H1 (cell line): ENCODE data around the gene TUBA8. TPM values are rescaled to one million over a fixed set of nuclear protein-coding genes. Genes with fewer than 3 reads are reported as not detected.
A peak's percentile ranks its signal among the peaks of the same experiment; 100 is the strongest.

ENCODE experiments used
- CTCF ChIA-PET: fragments of 300-600 bp; sonication (Branson Sonifier 250); formaldehyde crosslinking; loops from one replicate; lab custom pipeline; 2021; ENCODE audit not compliant: partially characterized antibody; lab: Charles Lee
- POLR2A ChIA-PET: fragments of 300-600 bp; sonication (Branson Sonifier 250); formaldehyde crosslinking; loops from one replicate; lab custom pipeline; 2021; ENCODE audit warnings: inconsistent platforms; ENCODE audit not compliant: partially characterized antibody; lab: Charles Lee
- DNase-seq, 2 experiments: peaks; one replicate each; pipeline versions ENCODE4 v3.0.0 to v3.0.0-alpha.2; 2010 to 2022; ENCODE audit warnings: low spot score in 2 of 2, low read depth in 1 of 2, mixed read lengths in 1 of 2
- FAIRE-seq: peaks from 2 replicates; lab custom pipeline; 2011; peaks lifted over from hg19 to GRCh38; lab: Jason Lieb, UNC
- H2AFZ ChIP-seq: 2 replicates; pipeline ENCODE4 v1.8.1; 2012; ENCODE audit warnings: low read length, inconsistent platforms
- H2AK5ac ChIP-seq: 2 replicates; pipeline ENCODE4 v1.6.1; 2013; ENCODE audit warnings: low read depth, low read length
- H2BK120ac ChIP-seq: replicated peaks from 2 replicates; pipeline ENCODE3; 2013; ENCODE audit warnings: low read depth, low read length, inconsistent platforms
- H2BK12ac ChIP-seq: 2 replicates; pipeline ENCODE4 v1.6.1; 2013; ENCODE audit warnings: low read depth, low read length
- H2BK15ac ChIP-seq: 2 replicates; pipeline ENCODE4 v1.6.1; 2013; ENCODE audit warnings: low read length
- H2BK20ac ChIP-seq: 2 replicates; pipeline ENCODE4 v1.6.1; 2013; ENCODE audit warnings: low read length
- H2BK5ac ChIP-seq: 2 replicates; pipeline ENCODE4 v1.6.1; 2013; ENCODE audit warnings: low read depth, low read length
- H3K14ac ChIP-seq: 2 replicates; pipeline ENCODE4 v1.6.1; 2013; ENCODE audit warnings: inconsistent platforms; ENCODE audit not compliant: insufficient read length
- H3K18ac ChIP-seq: 2 replicates; pipeline ENCODE4 v1.6.1; 2013; ENCODE audit warnings: low read length; ENCODE audit errors: extremely low read depth
- H3K23ac ChIP-seq: 2 replicates; pipeline ENCODE4 v1.6.1; 2013; ENCODE audit warnings: inconsistent platforms; ENCODE audit not compliant: insufficient read length
- H3K23me2 ChIP-seq: 2 replicates; pipeline ENCODE4 v1.6.1; 2013; ENCODE audit warnings: low read depth, low read length
- H3K27ac ChIP-seq: 2 replicates; pipeline ENCODE4 v1.6.1; 2011; ENCODE audit warnings: low read depth, low read length, inconsistent platforms
- H3K27me3 ChIP-seq, 4 experiments: replicated peaks in 1 of 4; 1 replicate in 1 of 4; 2 replicates in 3 of 4; pipeline versions ENCODE4 v1.6.1 to v1.8.1; 2011 to 2013; ENCODE audit warnings: low read length in 3 of 4, mild to moderate bottlenecking in 3 of 4, inconsistent platforms in 2 of 4, mixed read lengths in 2 of 4, moderate library complexity in 1 of 4; ENCODE audit not compliant: control insufficient read depth in 3 of 4, insufficient read depth in 3 of 4; ENCODE audit errors: extremely low read depth in 1 of 4
- H3K36me3 ChIP-seq, 4 experiments: 2 replicates each; pipeline versions ENCODE4 v1.6.1 to v1.8.1; 2011 to 2013; ENCODE audit warnings: mild to moderate bottlenecking in 4 of 4, low read length in 3 of 4, moderate library complexity in 2 of 4, control low read depth in 1 of 4, inconsistent platforms in 1 of 4; ENCODE audit not compliant: insufficient read depth in 4 of 4, control insufficient read depth in 2 of 4
- H3K4ac ChIP-seq: replicated peaks from 2 replicates; pipeline ENCODE3; 2013; ENCODE audit warnings: low read length, low read depth, mixed read lengths, inconsistent platforms; ENCODE audit not compliant: insufficient read length
- H3K4me1 ChIP-seq, 4 experiments: replicated peaks in 1 of 4; 1 replicate in 1 of 4; 2 replicates in 3 of 4; pipeline versions ENCODE4 v1.6.1 to v1.8.1; 2011 to 2013; ENCODE audit warnings: low read length in 3 of 4, inconsistent platforms in 2 of 4, mixed read lengths in 1 of 4; ENCODE audit not compliant: insufficient read depth in 4 of 4, control insufficient read depth in 3 of 4
- H3K4me2 ChIP-seq, 2 experiments: 2 replicates each; pipeline versions ENCODE4 v1.6.1 to v1.8.1; 2011 to 2013; ENCODE audit warnings: low read depth in 2 of 2, low read length in 2 of 2, control low read depth in 1 of 2, inconsistent platforms in 1 of 2, mild to moderate bottlenecking in 1 of 2; ENCODE audit not compliant: insufficient read depth in 1 of 2
- H3K4me3 ChIP-seq, 4 experiments: fragments of 200-600, 300-600 bp in 1 of 4; sonication (generic), shearing (Covaris generic), sonication (Bioruptor Twin) in 1 of 4; 2 replicates each; pipeline versions ENCODE4 v1.5.1 to v1.8.1; 2011 to 2016; ENCODE audit warnings: low read length in 4 of 4, low read depth in 3 of 4, control low read depth in 2 of 4, inconsistent platforms in 2 of 4, mild to moderate bottlenecking in 2 of 4, mixed read lengths in 1 of 4, moderate library complexity in 1 of 4; ENCODE audit not compliant: insufficient read depth in 2 of 4; ENCODE audit errors: extremely low read depth in 1 of 4
- H3K56ac ChIP-seq: replicated peaks from 2 replicates; pipeline ENCODE3; 2013; ENCODE audit warnings: low read depth, mild to moderate bottlenecking, mixed read lengths, low read length, inconsistent platforms; ENCODE audit not compliant: insufficient read length
- H3K79me1 ChIP-seq: 2 replicates; pipeline ENCODE4 v1.6.1; 2013; ENCODE audit warnings: low read depth, low read length, control low read depth
- H3K79me2 ChIP-seq, 2 experiments: 2 replicates each; pipeline versions ENCODE4 v1.6.1 to v1.8.1; 2012 to 2013; ENCODE audit warnings: low read length in 2 of 2, mild to moderate bottlenecking in 2 of 2, inconsistent platforms in 1 of 2; ENCODE audit not compliant: insufficient read depth in 2 of 2, control insufficient read depth in 1 of 2
- H3K9ac ChIP-seq, 4 experiments: replicated peaks in 1 of 4; 1 replicate in 1 of 4; 2 replicates in 3 of 4; pipeline versions ENCODE4 v1.6.1 to v1.8.1; 2011 to 2013; ENCODE audit warnings: low read depth in 3 of 4, low read length in 3 of 4, control low read depth in 2 of 4, mild to moderate bottlenecking in 2 of 4, moderate library complexity in 2 of 4, inconsistent platforms in 1 of 4; ENCODE audit errors: extremely low read depth in 1 of 4
- H3K9me3 ChIP-seq, 2 experiments: 2 replicates each; pipeline versions ENCODE4 v1.6.1 to v1.8.1; 2012 to 2013; ENCODE audit warnings: mild to moderate bottlenecking in 2 of 2, moderate library complexity in 2 of 2, control low read depth in 1 of 2, inconsistent platforms in 1 of 2, low read depth in 1 of 2, low read length in 1 of 2, mixed read lengths in 1 of 2; ENCODE audit not compliant: insufficient read depth in 2 of 2
- H4K20me1 ChIP-seq, 2 experiments: replicated peaks in 1 of 2; 2 replicates each; pipeline versions ENCODE3 to v1.8.1; 2011 to 2013; ENCODE audit warnings: inconsistent platforms in 2 of 2, low read length in 2 of 2, mild to moderate bottlenecking in 1 of 2; ENCODE audit not compliant: insufficient read depth in 2 of 2, control insufficient read depth in 1 of 2
- H4K5ac ChIP-seq: 2 replicates; pipeline ENCODE4 v1.6.1; 2013; ENCODE audit warnings: low read length, low read depth, mixed read lengths, inconsistent platforms; ENCODE audit not compliant: insufficient read length
- H4K8ac ChIP-seq: 2 replicates; pipeline ENCODE4 v1.8.0; 2013; ENCODE audit warnings: mild to moderate bottlenecking, moderate library complexity, low read length, inconsistent platforms; ENCODE audit not compliant: insufficient read depth; ENCODE audit errors: extremely low read depth
- H4K91ac ChIP-seq: replicated peaks from 2 replicates; pipeline ENCODE3; 2013; ENCODE audit warnings: low read length, mixed read lengths, inconsistent platforms; ENCODE audit not compliant: insufficient read length
- ATF3 ChIP-seq: IDR thresholded peaks from 2 replicates; pipeline ENCODE4 v1.6.1; 2011; ENCODE audit warnings: low read depth, mild to moderate bottlenecking, low read length; ENCODE audit not compliant: insufficient read depth
- CEBPB ChIP-seq: IDR thresholded peaks from 2 replicates; pipeline ENCODE4 v1.6.1; 2012; ENCODE audit warnings: low read depth, low read length
- CHD2 ChIP-seq: IDR thresholded peaks from 2 replicates; pipeline ENCODE4 v1.6.1; 2012; ENCODE audit warnings: low read length, improper control_type of control experiment
- EZH2 ChIP-seq: fragments of 200-600 bp; sonication (generic); IDR thresholded peaks from 2 replicates; pipeline ENCODE4 v1.7.1; 2012; ENCODE audit warnings: low read depth, mild to moderate bottlenecking, moderate library complexity, low read length, inconsistent platforms; ENCODE audit not compliant: severe bottlenecking
- GTF2F1 ChIP-seq: IDR thresholded peaks from 2 replicates; pipeline ENCODE4 v1.6.1; 2012; ENCODE audit warnings: low read depth, low read length, improper control_type of control experiment, borderline replicate concordance
- HDAC6 ChIP-seq: IDR thresholded peaks from one replicate; pipeline ENCODE4 v1.7.1; 2012; ENCODE audit warnings: low read depth, mild to moderate bottlenecking, inconsistent platforms, low read length, moderate library complexity
- JUN ChIP-seq: IDR thresholded peaks from 2 replicates; pipeline ENCODE4 v1.6.1; 2011; ENCODE audit warnings: low read depth, mild to moderate bottlenecking, improper control_type of control experiment, low read length
- KDM1A ChIP-seq: fragments of 200-600, 300-600 bp; sonication (generic); IDR thresholded peaks from 2 replicates; pipeline ENCODE4 v1.7.1; 2016; ENCODE audit warnings: mild to moderate bottlenecking, low read length, borderline replicate concordance
- POLR2A ChIP-seq, 2 experiments: IDR thresholded peaks; 1 replicate in 1 of 2; 2 replicates in 1 of 2; pipeline ENCODE4 v1.6.1; 2011; ENCODE audit warnings: low read depth in 2 of 2, low read length in 2 of 2, mild to moderate bottlenecking in 2 of 2; ENCODE audit errors: control extremely low read depth in 1 of 2
- POLR2AphosphoS5 ChIP-seq: IDR thresholded peaks from 2 replicates; pipeline ENCODE4 v1.6.1; 2011; ENCODE audit warnings: low read depth, low read length
- RFX5 ChIP-seq: IDR thresholded peaks from 2 replicates; pipeline ENCODE4 v1.6.1; 2011; ENCODE audit warnings: low read depth, low read length, improper control_type of control experiment, borderline replicate concordance
- TCF12 ChIP-seq: IDR thresholded peaks from 2 replicates; pipeline ENCODE4 v1.6.1; 2011; ENCODE audit warnings: low read depth, mild to moderate bottlenecking, low read length
- WGBS, 2 experiments: shearing (Covaris generic) in 1 of 2; methylation state at CpG; one replicate each; pipeline versions ENCODE4 v1.1.6 to v1.1.7; 2013 to 2015; ENCODE audit warnings: low lambda C conversion rate in 2 of 2, mixed read lengths in 2 of 2, inconsistent platforms in 1 of 2, low coverage in 1 of 2, missing lambda C conversion rate in 1 of 2; ENCODE audit not compliant: insufficient replicate concordance in 2 of 2, insufficient coverage in 1 of 2, insufficient read length in 1 of 2; ENCODE audit errors: extremely low coverage in 1 of 2, missing lambda C conversion rate in 1 of 2; 5-methylcytosine and 5-hydroxymethylcytosine counted together
- polyA plus RNA-seq, 7 experiments: library from polyadenylated mRNA; depleted of rRNA in 3 of 7; stranded (reverse) in 5 of 7; unstranded in 2 of 7; fragments of >200 nt in 5 of 7; fragments of 200-250 nt in 2 of 7; gene quantifications; 1 replicate in 5 of 7; 2 replicates in 1 of 7; 4 replicates in 1 of 7; pipeline versions ENCODE4 v1.2.1 to v1.2.3, GENCODE V29; 2011 to 2013; ENCODE audit warnings: missing spikeins in 2 of 7, mixed read lengths in 2 of 7
- total RNA-seq: library from RNA; stranded (reverse); fragmentation: NEBNext Ultra II Directional; extraction: Animal tissue kit (Norgen Biotek cat#: 25700); gene quantifications from 2 replicates; pipeline ENCODE4 v1.2.1, GENCODE V29; 2021
- TF ChIP-seq, protein P1 (sequence below): IDR thresholded peaks from 2 replicates; pipeline ENCODE4 v1.6.1; 2012; ENCODE audit warnings: inconsistent platforms

The TUBA8 gene
- total and polyA plus RNA-seq, 2 of the 8 experiments (the other 6 are each of a cell fraction or from before 2014, with no cell fraction given): 1.0 to 4.0 TPM

GRCh38 chr22:18111759-18112330 lies 1.2 kb downstream of the TUBA8 start:
- Histone ChIP-seq H3K56ac (no peak overlapping the region), H3K23me2 (peaks cover 10% of the 10 kb centered on the region; the same call in 1 of the 2 replicates), H4K8ac (no peak overlapping the region), H3K14ac (no peak overlapping the region), H3K18ac (no peak overlapping the region), H3K4me1 (peaks cover 0 to 9% (median 5%) of the 10 kb centered on the region in 4 experiments; a peak in 5 of 7 replicates), H3K79me2 (no peaks in the 10 kb centered on the region), H3K27me3 (peaks cover 11 to 33% (median 26%) of the 10 kb centered on the region in 4 experiments), H2BK20ac (no peak overlapping the region), H2BK120ac (no peak overlapping the region), H2AFZ (no peak overlapping the region), H4K5ac (no peak overlapping the region), H2AK5ac (no peak overlapping the region), H4K20me1 (no peaks in the 10 kb centered on the region), H3K79me1 (no peaks in the 10 kb centered on the region), H3K23ac (no peak overlapping the region), H4K91ac (no peak overlapping the region), H3K4ac (no peak overlapping the region), H3K36me3 (no peaks in the 10 kb centered on the region), H2BK5ac (no peak overlapping the region), H3K9me3 (peaks cover 4 to 7% of the 10 kb centered on the region in 2 experiments), H3K9ac (no peak overlapping the region), H2BK15ac (no peak overlapping the region), H3K4me2 (no peak overlapping the region; a peak in 1 of 4 replicates), H3K27ac (no peak overlapping the region), H2BK12ac (no peak overlapping the region), H3K4me3 (0 out of 8 replicates have a peak overlapping the region, but pooled peaks of 1 of the 4 experiments have one; percentile 59)
- FAIRE-seq (no peak), DNase-seq (peak in 1 of 2 experiments; percentile 51)
- ChIA-PET POLR2A (interaction anchor here (1.4 to 1.6 kb wide), 2 partner anchors 18 to 38 kb away, joined by 3 to 7 read pairs; partner anchors contain the start of gene USP18), CTCF (interaction anchor here (0.9 to 1.1 kb wide), 3 partner anchors 12 to 282 kb away, joined by 3 to 4 read pairs (median 3); no protein-coding TSS in a partner anchor)
- WGBS, 2 experiments: 76% methylated on average over 12 of the region's 12 CpGs; no CpG with 5 or more reads in 1 of the 2 experiments
- TF ChIP-seq TCF12: no peak
- no peak for TF ChIP-seq GTF2F1
- no peak for TF ChIP-seq CEBPB
- TF ChIP-seq POLR2AphosphoS5: no peak
- no peak for TF ChIP-seq POLR2A (IDR thresholded peaks at IDR 0.05; ENCODE audit: control extremely low read depth in 1 of 2, low read depth in 2 of 2, low read length in 2 of 2)
- TF ChIP-seq RFX5: no peak
- TF ChIP-seq HDAC6: no peak
- no peak for TF ChIP-seq EZH2
- no peak for TF ChIP-seq ATF3
- TF ChIP-seq, protein P1, sequence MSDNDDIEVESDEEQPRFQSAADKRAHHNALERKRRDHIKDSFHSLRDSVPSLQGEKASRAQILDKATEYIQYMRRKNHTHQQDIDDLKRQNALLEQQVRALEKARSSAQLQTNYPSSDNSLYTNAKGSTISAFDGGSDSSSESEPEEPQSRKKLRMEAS: no peak
- no peak for TF ChIP-seq CHD2
- no peak for TF ChIP-seq JUN
- TF ChIP-seq KDM1A: no peak
